HG03095 (cell line): Measurements from ENCODE around the gene PRRC2B.
"Not testable (repeated sequence)": the region's sequence is repeated elsewhere in the genome, so short reads cannot be mapped to it uniquely, and the experiment has no call there.

Experiments used
- ATAC-seq: cut with Tn5 transposase; IDR thresholded peaks from one replicate; pipeline ENCODE4 v1.9.1; 2021; ENCODE audit warnings: moderate library complexity; ENCODE audit not compliant: unreplicated experiment

Gene PRRC2B

DNA sequence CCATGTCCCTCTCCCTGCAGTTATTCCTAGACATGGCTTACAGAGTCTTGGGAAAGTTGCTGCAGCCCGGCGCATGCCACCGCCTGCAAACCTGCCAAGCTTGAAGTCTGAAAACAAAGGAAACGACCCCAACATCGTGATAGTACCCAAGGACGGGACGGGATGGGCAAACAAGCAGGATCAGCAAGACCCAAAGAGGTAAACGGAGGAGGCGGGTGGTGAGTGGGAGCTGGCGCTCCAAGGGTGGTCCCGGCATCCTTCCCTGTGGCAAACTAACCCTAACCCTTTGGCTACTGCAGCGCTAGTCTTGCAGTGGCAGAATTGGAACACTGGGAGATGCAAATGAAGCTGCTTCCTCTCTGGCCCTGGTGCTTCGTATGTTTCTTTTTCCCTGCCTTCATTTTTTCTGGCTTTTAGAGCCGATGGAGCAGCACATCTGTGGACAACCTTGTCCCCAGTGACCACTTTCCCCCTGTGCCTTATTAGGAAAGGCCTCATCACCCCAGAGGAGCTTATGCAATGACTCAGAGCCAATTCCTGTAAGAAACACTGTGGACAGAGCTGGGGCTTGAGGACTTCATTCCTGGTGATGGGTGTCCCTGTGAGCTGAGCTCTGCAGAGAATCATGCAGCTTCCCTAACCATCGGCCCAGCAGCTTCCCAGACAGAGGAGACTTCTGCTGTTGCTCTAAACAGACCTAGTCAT is 38.9 kb downstream of the PRRC2B start:
- no peak for ATAC-seq

- no peak for ATAC-seq
Observed at GRCh38 chr9:131433302-131433854, 39.5 kb downstream of the PRRC2B start.

- ATAC-seq, result no peak
Observed at GRCh38 chr9:131434673-131435072, 40.8 kb downstream of the PRRC2B start.

- no peak for ATAC-seq
Observed at GRCh38 chr9:131436376-131436775, 42.5 kb downstream of the PRRC2B start.

GRCh38 chr9:131436865-131437271 is 43.0 kb downstream of the PRRC2B start:
- ATAC-seq, result no peak

DNA sequence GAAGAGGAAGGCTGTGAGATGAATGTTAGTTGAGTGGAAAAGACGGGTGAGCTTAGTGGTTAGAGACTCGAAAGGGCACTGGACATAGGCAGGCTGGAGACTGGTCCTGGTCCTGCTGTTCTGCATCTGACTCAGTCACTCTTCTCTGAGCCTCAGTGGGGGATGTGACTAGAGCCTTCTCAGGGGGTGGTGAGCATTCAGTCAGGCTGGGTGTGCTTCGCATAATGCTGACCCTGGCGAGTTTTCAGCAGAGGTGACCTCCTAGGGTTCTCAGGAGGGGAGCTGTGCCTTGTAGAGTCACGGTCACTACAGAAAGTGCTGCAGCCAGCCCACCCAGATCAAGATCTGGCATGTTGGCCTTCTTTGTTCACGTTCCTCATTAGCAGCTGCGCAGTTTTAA is 44.3 kb downstream of the PRRC2B start:
- ATAC-seq, result no peak

DNA sequence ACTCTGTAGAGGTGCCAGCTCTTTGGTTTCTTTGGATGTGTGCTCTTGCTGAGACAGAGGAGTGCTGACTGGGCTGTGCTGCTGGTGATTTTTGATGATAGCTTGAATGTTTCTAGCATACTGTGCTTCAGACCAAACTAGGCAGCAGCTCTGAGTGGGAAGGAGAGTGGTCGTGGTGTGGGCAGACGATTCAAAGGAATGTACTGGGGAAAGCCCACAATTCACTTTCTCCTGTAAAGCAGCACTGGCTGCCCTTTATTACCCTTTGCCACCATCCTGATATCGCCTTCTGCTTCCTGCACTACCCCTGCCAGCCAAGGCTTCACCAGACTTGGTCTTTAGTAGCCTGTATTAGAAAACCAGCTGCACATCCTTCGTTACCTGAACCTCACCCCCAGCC is 45.3 kb downstream of the PRRC2B start:
- no peak for ATAC-seq

GRCh38 chr9:131441441-131441840 is 47.6 kb downstream of the PRRC2B start:
- no peak for ATAC-seq

DNA sequence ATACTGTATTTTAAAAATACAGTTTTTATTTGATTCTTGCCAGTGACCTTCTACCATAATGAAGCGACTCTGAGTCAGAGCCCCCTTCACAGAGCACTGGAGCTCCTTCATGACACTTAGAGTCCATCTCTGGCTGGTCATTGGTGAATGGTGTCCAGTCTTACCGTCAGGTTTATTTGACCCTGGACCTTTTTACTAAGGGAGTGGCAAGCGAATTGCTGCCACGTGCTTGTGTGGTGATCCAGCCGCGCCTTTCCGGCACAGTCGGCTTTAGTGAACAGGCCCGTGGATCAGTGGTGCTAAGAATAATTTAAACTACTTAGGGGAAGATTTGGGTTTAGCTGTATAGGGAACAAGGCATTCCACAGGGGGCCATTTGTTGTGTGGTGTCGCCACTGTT is 48.5 kb downstream of the PRRC2B start:
- ATAC-seq, result no peak

DNA sequence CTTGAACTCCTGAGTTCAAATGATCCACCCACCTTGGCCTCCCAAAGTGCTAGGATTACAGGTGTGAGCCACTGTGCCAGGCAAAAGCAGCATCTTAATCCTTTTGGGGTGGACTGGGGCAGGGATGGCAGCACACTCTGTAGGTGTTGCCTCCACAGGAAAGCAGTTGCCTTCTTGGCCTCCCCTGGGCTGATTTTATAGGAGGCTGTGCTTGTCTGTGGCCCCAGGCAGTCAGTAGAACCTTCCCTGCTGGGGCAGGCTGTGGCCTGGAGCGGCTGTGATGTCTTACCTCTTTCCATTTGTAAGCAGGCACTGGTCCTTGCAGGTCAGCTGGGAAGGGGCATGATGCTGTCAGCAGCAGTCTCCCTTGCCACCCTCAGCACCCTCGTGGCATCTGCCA is 49.8 kb downstream of the PRRC2B start:
- ATAC-seq, result no peak

DNA sequence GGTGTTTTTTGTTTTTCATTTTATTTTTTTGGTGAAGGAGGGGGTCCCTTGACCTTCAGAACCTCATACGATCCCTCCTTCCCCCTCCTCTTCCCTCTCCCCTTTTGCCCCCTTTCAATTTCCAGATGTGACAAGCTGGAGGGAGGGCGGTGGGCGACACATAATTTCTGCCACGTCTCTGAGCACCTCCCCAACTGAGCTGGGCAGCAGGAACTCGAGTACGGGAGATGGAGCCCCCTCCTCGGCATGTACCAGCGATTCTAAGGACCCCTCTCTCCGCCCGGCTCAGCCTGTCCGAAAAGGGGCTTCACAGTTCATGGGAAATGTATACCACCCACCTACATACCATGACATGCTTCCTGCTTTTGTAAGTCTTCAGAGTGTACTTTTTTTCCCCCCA is 52.4 kb downstream of the PRRC2B start:
- ATAC-seq, result no peak

- no peak for ATAC-seq
Observed at GRCh38 chr9:131447148-131447547, 53.3 kb downstream of the PRRC2B start.

- ATAC-seq, result no peak
Observed at GRCh38 chr9:131447600-131447999, 53.7 kb downstream of the PRRC2B start.

DNA sequence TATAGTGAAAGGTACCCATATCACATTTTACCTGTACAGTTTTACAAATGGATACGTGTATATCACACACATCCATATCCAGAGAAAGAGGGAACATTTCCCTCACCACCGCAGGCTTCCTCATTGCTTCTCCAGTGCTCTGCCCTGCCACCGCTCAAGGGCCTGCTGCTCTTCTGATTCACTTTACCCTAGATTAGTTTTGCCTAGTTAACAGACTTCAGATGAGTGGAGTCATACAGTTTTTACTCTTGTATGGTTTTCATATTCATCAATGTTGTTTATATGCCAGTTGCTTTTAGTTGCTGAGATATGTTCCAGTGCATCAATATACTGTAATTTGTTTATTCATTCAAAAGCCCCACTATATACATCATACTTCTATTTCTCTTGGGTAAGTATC is 54.9 kb downstream of the PRRC2B start:
- ATAC-seq, result no peak

GRCh38 chr9:131449276-131449675 is 55.4 kb downstream of the PRRC2B start:
- no peak for ATAC-seq

DNA sequence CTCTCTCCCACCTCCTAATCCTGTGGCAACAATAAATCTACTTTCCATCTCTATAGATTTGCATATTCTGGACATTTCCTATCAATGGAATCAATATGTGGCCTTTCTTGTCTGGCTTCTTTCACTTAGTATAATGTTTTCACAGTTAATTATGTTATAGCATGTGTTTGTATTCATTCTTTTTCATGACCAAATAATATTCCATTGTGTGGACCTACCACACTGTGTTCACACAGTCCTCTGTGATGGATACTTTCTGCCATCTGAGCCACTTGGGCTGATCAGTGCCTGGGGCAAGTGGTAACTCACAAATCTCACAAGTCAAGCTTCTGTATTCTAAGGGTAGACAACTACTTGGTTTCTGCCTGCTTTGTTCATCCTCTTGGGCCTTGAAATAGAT is 60.1 kb downstream of the PRRC2B start:
- no peak for ATAC-seq

DNA sequence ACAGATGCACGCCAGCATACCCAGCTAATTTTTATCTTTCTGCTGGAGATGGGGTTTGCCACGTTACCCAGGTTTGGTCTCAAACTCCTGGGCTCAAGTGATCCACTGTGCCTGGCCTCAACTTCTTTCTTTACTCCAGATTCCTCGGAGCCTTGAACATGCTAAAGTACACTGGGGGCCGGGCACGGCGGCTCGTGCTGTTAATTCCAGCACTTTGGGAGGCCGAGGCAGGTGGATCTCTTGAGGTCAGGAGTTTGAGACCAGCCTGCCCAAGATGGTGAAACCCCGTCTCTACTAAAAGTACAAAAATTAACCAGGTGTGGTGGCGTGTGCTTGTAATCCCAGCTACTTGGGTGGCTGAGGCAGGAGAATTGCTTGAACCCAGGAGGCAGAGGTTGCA is 61.8 kb downstream of the PRRC2B start:
- ATAC-seq, result not testable (repeated sequence)

- no peak for ATAC-seq
Observed at GRCh38 chr9:131457746-131458145, 63.9 kb downstream of the PRRC2B start.

DNA sequence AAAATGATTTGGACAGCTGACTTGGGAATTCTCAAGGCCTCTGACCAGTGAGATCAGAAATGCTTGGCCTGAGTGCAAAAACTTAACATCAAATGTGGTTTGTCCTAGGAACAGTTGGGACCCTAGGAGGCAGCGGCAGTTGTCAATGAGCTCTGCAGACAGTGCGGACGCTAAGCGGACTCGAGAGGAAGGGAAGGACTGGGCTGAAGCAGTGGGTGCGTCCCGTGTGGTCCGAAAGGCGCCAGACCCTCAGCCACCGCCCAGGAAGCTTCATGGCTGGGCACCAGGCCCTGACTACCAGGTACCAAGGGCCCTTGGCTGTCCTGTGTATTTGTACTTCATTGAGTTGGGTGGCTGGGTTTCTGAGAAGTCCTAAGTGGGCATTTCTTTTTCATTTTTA is 65.2 kb downstream of the PRRC2B start:
- ATAC-seq, result no peak

- no peak for ATAC-seq
Observed at GRCh38 chr9:131461166-131461565, 67.3 kb downstream of the PRRC2B start.

GRCh38 chr9:131464354-131465000 is 70.6 kb downstream of the PRRC2B start:
- ATAC-seq, result no peak

DNA sequence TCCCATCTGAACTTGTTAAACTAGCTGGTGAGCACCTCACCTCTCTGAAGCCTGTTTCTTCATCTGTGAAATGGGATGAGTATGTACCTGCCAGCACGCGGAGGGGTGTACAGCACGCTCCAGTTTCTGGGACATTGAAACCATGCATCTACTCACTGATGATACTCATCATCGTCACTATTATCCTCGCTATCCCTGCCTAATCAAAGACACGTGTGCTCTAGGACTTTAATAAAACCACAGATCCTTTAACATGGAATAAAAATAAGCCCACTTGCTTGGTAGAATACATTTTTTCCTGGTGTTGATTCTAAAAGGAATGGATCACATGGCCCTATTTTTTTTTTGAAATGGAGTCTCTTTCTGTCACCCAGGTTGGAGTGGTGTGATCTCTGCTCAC is 71.5 kb downstream of the PRRC2B start:
- no peak for ATAC-seq
